NCI-H2029 (cell line): ENCODE data around the gene PDS5A.
"Not testable (repeated sequence)": the region's sequence is repeated elsewhere in the genome, so short reads cannot be mapped to it uniquely, and the experiment has no call there.

ENCODE experiments used
- DNase-seq: peaks from one replicate; lab custom pipeline; 2025; lab: John Stamatoyannopoulos, UW

Gene PDS5A

GRCh38 chr4:39899291-39899690 is 78.4 kb downstream of the PDS5A start:
- DNase-seq, result no peak

- DNase-seq, result no peak
Observed at GRCh38 chr4:39898015-39898414, 79.7 kb downstream of the PDS5A start.

GRCh38 chr4:39893693-39894072 is 84.0 kb downstream of the PDS5A start:
- DNase-seq, result no peak

- DNase-seq, result no peak
Observed at GRCh38 chr4:39892988-39893692, 84.6 kb downstream of the PDS5A start.

GRCh38 chr4:39889226-39889625 is 88.5 kb downstream of the PDS5A start:
- no peak for DNase-seq

GRCh38 chr4:39888541-39888940 is 89.2 kb downstream of the PDS5A start:
- no peak for DNase-seq

GRCh38 chr4:39883646-39884045 is 94.1 kb downstream of the PDS5A start:
- no peak for DNase-seq

- DNase-seq, result no peak
Observed at GRCh38 chr4:39881789-39882188, 95.9 kb downstream of the PDS5A start.

- no peak for DNase-seq
Observed at GRCh38 chr4:39877971-39878370, 99.7 kb downstream of the PDS5A start.

- no peak for DNase-seq
Observed at GRCh38 chr4:39873823-39874222, 103.9 kb downstream of the PDS5A start.

GRCh38 chr4:39865280-39865679 is 112.4 kb downstream of the PDS5A start:
- no peak for DNase-seq

- DNase-seq, result no peak
Observed at GRCh38 chr4:39864391-39864790, 113.3 kb downstream of the PDS5A start.

- no peak for DNase-seq
Observed at GRCh38 chr4:39860804-39861203, 116.9 kb downstream of the PDS5A start.

- DNase-seq, result no peak
Observed at GRCh38 chr4:39855909-39856512, 121.7 kb downstream of the PDS5A start.

GRCh38 chr4:39852636-39853035 is 125.1 kb downstream of the PDS5A start:
- no peak for DNase-seq

GRCh38 chr4:39850727-39851126 is 127.0 kb downstream of the PDS5A start:
- no peak for DNase-seq

GRCh38 chr4:39846705-39847104 is 131.0 kb downstream of the PDS5A start:
- no peak for DNase-seq

- no peak for DNase-seq
Observed at GRCh38 chr4:39846120-39846519, 131.6 kb downstream of the PDS5A start.

- no peak for DNase-seq
Observed at GRCh38 chr4:39841894-39842293, 135.8 kb downstream of the PDS5A start.

- DNase-seq, result not testable (repeated sequence)
Observed at GRCh38 chr4:39840516-39840915, 137.2 kb downstream of the PDS5A start.

- DNase-seq, result no peak
Observed at GRCh38 chr4:39840027-39840426, 137.7 kb downstream of the PDS5A start.

- DNase-seq, result not testable (repeated sequence)
Observed at GRCh38 chr4:39838431-39838830, 139.3 kb downstream of the PDS5A start.

- DNase-seq, result no peak
Observed at GRCh38 chr4:39834269-39834668, 143.4 kb downstream of the PDS5A start.

GRCh38 chr4:39825741-39826231 is 151.9 kb downstream of the PDS5A start:
- no peak for DNase-seq
